CD4-positive, CD25-positive, alpha-beta regulatory T cell (primary cell): ENCODE results near the gene KIF13A. TPM values are rescaled to one million over a fixed set of nuclear protein-coding genes. Genes with fewer than 3 reads are reported as not detected.
"Not testable (repeated sequence)": the region's sequence is repeated elsewhere in the genome, so short reads cannot be mapped to it uniquely, and the experiment has no call there.

Source experiments
- ATAC-seq, 2 donors: fragments of 150-1000 bp; cut with Tn5 transposase; one replicate each; pipeline ENCODE4 v1.10.0; 2021; ENCODE audit warnings: low read depth in 2 of 2, moderate number of reproducible peaks in 2 of 2, moderate library complexity in 1 of 2
- DNase-seq, 3 donors: peaks; one replicate each; pipeline versions ENCODE4 v3.0.0 to v3.0.0-alpha.2; 2012 to 2022; ENCODE audit warnings: mixed read lengths in 1 of 3
- H3K27ac ChIP-seq: one replicate; pipeline ENCODE4 v1.7.0; 2013; ENCODE audit warnings: mild to moderate bottlenecking, low read length; ENCODE audit not compliant: insufficient read depth, poor library complexity, severe bottlenecking
- H3K27me3 ChIP-seq: one replicate; pipeline ENCODE4 v1.7.0; 2013; ENCODE audit warnings: low read length; ENCODE audit not compliant: control insufficient read depth, insufficient read depth
- H3K36me3 ChIP-seq: one replicate; pipeline ENCODE4 v1.7.0; 2013; ENCODE audit warnings: mild to moderate bottlenecking, low read length, moderate library complexity; ENCODE audit not compliant: control insufficient read depth, insufficient read depth
- H3K4me1 ChIP-seq: 2 replicates; pipeline ENCODE4 v1.7.0; 2013; ENCODE audit warnings: mild to moderate bottlenecking, low read length; ENCODE audit not compliant: insufficient read depth, control insufficient read depth, poor library complexity, severe bottlenecking
- H3K4me3 ChIP-seq: one replicate; pipeline ENCODE4 v1.7.0; 2013; ENCODE audit warnings: low read depth, mild to moderate bottlenecking, low read length, moderate library complexity
- H3K9me3 ChIP-seq, 2 experiments: 1 replicate in 1 of 2; 2 replicates in 1 of 2; pipeline ENCODE4 v1.7.0; 2013; ENCODE audit warnings: low read length in 2 of 2, mild to moderate bottlenecking in 1 of 2, moderate library complexity in 1 of 2; ENCODE audit not compliant: control insufficient read depth in 2 of 2
- H3K27ac Mint-ChIP-seq, 3 donors: one replicate each; pipeline ENCODE4 v1.8.0; 2020 to 2022; ENCODE audit warnings: mild to moderate bottlenecking in 3 of 3, mixed read lengths in 3 of 3, moderate library complexity in 2 of 3
- H3K27me3 Mint-ChIP-seq: one replicate; pipeline ENCODE4 v1.8.0; 2022; ENCODE audit warnings: mild to moderate bottlenecking, mixed read lengths
- H3K36me3 Mint-ChIP-seq: one replicate; pipeline ENCODE4 v1.8.0; 2020; ENCODE audit warnings: mixed read lengths
- H3K4me1 Mint-ChIP-seq, 4 donors: one replicate each; pipeline ENCODE4 v1.8.0; 2020 to 2022; ENCODE audit warnings: mixed read lengths in 4 of 4, mild to moderate bottlenecking in 1 of 4
- H3K4me3 Mint-ChIP-seq, 4 donors: one replicate each; pipeline ENCODE4 v1.8.0; 2020 to 2022; ENCODE audit warnings: mild to moderate bottlenecking in 4 of 4, mixed read lengths in 4 of 4, moderate library complexity in 3 of 4
- H3K9me3 Mint-ChIP-seq, 7 donors: one replicate each; pipeline ENCODE4 v1.8.0; 2020 to 2022; ENCODE audit warnings: mixed read lengths in 7 of 7, mild to moderate bottlenecking in 3 of 7, moderate library complexity in 2 of 7
- polyA plus RNA-seq, 4 donors: library from polyadenylated mRNA; unstranded; fragments of 300-500 nt; fragmentation: Illumina TruSeq; gene quantifications; one replicate each; pipeline ENCODE4 v1.2.3, GENCODE V29; 2021
- total RNA-seq: library from RNA; stranded (reverse); gene quantifications from one replicate; pipeline ENCODE4 v1.2.3, GENCODE V29; 2022

Gene KIF13A
- total and polyA plus RNA-seq, 5 donors from 2014 or later, result 0.49 TPM; not detected in 4

DNA sequence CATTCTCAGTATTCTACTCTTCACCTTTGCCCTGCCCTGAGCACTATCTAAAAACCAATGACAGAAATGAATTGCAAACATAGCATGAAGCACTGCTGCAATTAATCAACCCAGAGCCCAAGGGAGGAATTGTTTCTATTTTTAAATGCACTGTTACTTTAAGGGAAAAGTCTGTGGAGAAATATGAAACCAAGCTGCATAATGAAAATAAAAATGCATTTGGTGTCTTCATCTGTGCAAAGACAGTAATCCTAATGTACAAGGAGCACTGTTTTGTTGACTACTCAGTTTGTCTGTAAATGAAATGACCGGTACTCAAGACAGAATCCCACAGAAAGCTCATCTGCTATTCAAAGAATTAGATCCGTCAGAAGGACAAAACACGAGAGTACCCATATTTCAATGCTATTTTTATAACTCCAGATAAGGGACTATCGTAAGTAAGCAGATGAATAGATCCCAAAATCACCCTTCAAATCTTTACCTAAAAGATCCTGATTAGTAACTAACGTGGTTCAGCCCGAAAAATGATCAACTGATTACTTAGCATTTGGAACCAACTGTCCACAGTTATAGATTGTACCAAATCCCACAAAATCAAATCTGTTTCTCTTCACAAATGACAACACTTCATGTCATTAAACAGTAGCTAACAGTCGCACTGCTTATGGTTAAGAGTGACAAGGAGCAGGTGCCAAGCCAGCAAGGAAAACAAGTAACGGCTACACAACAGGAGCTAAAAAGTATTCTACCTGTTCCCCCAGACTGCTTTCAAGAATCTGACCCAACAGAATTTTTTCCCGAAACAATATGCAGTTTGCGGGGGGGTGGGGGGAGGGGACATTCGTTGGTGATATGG is 2.4 kb downstream of the KIF13A start:
- peaks cover 0 to 3% (median 0%) of the 10 kb centered on the region in 7 donors for H3K9me3 Mint-ChIP-seq
- peaks cover 5 to 16% (median 10%) of the 10 kb centered on the region in 4 donors for H3K4me1 Mint-ChIP-seq
- H3K36me3 ChIP-seq, result no peaks in the 10 kb centered on the region
- peaks cover 74% of the 10 kb centered on the region for H3K27me3 Mint-ChIP-seq
- H3K36me3 Mint-ChIP-seq, result no peaks in the 10 kb centered on the region
- H3K4me1 ChIP-seq, result peaks cover 7% of the 10 kb centered on the region
- H3K4me3 ChIP-seq, result no peak overlapping the region
- peaks cover 41% of the 10 kb centered on the region for H3K27me3 ChIP-seq
- no peak for ATAC-seq
- H3K4me3 Mint-ChIP-seq, result peak overlapping the region in 2 of 4 donors; percentile 33 to 58
- H3K9me3 ChIP-seq, result no peaks in the 10 kb centered on the region
- no peak overlapping the region for H3K27ac ChIP-seq
- H3K27ac Mint-ChIP-seq, result no peak overlapping the region
- DNase-seq, result no peak

DNA sequence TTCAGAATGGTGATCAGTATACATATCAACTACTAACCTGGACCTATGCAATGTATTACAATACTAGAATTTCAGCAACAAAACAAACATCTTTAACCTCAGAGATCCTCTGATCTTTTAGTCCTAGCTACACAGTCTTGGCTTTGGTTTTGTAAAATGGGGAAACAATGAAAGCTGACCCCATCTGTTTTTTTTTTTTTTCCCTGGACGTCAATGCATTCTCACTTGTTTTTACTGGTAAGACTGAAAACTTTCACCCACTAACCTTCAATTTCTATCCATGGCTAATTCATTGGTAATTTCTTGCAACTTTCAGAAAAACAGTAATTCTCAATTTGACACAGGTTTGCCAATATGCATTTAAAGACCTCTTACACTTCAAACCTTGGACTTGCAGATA is 3.0 kb downstream of the KIF13A start:
- H3K4me3 Mint-ChIP-seq, result no peak overlapping the region
- Histone ChIP-seq H3K27ac (no peak overlapping the region), H3K9me3 (no peaks in the 10 kb centered on the region), H3K27me3 (peaks cover 41% of the 10 kb centered on the region), H3K4me3 (no peak overlapping the region), H3K36me3 (no peaks in the 10 kb centered on the region), H3K4me1 (peaks cover 7% of the 10 kb centered on the region)
- H3K27ac Mint-ChIP-seq, result no peak overlapping the region
- peaks cover 73% of the 10 kb centered on the region for H3K27me3 Mint-ChIP-seq
- H3K4me1 Mint-ChIP-seq, result peaks cover 5 to 16% (median 10%) of the 10 kb centered on the region in 4 donors
- peaks cover 0 to 3% (median 0%) of the 10 kb centered on the region in 7 donors for H3K9me3 Mint-ChIP-seq
- ATAC-seq, result no peak
- no peaks in the 10 kb centered on the region for H3K36me3 Mint-ChIP-seq
- DNase-seq, result no peak

DNA sequence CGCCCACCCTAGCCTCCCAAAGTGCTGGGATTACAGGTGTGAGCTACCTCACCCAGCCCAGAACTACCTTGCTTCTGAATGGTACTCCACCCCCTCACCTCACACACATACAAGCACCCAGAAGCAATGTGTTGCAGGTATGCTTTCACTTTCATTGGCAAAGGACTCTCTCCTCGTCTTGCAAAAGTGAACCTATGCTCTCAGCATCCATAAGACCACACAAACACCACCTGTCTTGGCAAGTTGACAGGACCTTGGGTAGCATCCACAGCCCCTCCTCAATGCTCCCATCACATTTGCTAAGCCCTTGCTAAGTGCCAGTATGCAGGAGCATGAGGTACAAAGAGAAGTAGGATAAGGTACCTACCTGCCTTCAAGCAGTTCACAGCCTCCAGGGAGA is 3.7 kb downstream of the KIF13A start:
- Histone ChIP-seq H3K9me3 (no peaks in the 10 kb centered on the region), H3K27me3 (peaks cover 36% of the 10 kb centered on the region), H3K4me1 (peaks cover 7% of the 10 kb centered on the region), H3K4me3 (no peak overlapping the region), H3K36me3 (no peaks in the 10 kb centered on the region), H3K27ac (no peak overlapping the region)
- ATAC-seq, result no peak
- Mint-ChIP-seq H3K36me3 (no peaks in the 10 kb centered on the region), H3K9me3 (peaks cover 0 to 3% (median 0%) of the 10 kb centered on the region in 7 donors), H3K4me3 (peak overlapping the region in 1 of 4 donors; percentile 74), H3K27ac (no peak overlapping the region), H3K4me1 (peaks cover 5 to 13% (median 10%) of the 10 kb centered on the region in 4 donors), H3K27me3 (peaks cover 70% of the 10 kb centered on the region)
- no peak for DNase-seq

DNA sequence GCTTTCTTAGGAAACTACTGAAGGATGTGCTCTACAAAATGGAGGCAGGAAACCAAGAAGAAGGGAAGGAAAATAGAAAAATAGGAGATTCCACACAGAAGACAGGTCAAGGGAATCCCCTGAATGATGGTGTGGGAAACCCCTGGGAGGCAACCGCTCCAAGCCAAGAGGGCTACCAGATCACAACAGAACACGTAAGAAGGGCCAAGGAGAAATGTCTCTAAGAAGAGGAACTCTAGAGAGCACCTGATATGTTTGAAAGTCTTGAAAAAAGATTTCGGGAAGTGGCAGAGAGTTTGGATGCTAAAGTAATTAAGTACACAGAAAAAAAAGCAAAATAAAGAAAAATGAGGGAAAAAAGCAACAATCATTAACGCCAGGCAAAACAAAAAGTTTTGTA is 7.1 kb downstream of the KIF13A start:
- ATAC-seq, result no peak
- no peak for DNase-seq
- H3K27me3 Mint-ChIP-seq, result peaks cover 51% of the 10 kb centered on the region
- H3K4me3 Mint-ChIP-seq, result no peak overlapping the region
- no peaks in the 10 kb centered on the region for H3K4me1 ChIP-seq
- no peaks in the 10 kb centered on the region for H3K9me3 ChIP-seq
- no peak overlapping the region for H3K27ac Mint-ChIP-seq
- peaks cover 20% of the 10 kb centered on the region for H3K27me3 ChIP-seq
- H3K27ac ChIP-seq, result no peak overlapping the region
- no peaks in the 10 kb centered on the region for H3K36me3 Mint-ChIP-seq
- H3K4me1 Mint-ChIP-seq, result peaks cover 0 to 3% (median 1%) of the 10 kb centered on the region in 4 donors
- peaks cover 0 to 2% (median 0%) of the 10 kb centered on the region in 7 donors for H3K9me3 Mint-ChIP-seq
- no peaks in the 10 kb centered on the region for H3K36me3 ChIP-seq
- no peak overlapping the region for H3K4me3 ChIP-seq

DNA sequence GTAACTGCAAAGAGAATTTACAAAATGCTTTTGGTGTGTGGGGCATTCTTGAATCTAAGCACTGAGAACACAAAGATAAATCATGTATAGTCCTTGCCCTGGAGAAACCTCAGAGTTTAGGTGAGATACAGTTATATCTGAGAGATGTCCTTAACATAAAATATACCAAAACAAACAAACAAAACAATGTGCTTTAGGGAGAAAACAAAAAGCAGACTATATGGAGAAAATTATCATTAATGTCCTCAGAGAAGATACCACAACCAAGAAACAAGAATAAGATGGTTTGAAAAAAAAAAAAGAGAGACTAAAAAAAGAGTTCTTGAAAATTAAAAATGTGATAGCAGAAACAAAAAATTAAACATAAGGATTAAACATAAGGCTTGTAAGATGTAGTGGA is 8.0 kb downstream of the KIF13A start:
- H3K9me3 ChIP-seq, result no peaks in the 10 kb centered on the region
- H3K27ac ChIP-seq, result no peak overlapping the region
- no peak overlapping the region for H3K4me3 ChIP-seq
- Mint-ChIP-seq H3K9me3 (no peaks in the 10 kb centered on the region), H3K36me3 (no peaks in the 10 kb centered on the region), H3K27me3 (peaks cover 42% of the 10 kb centered on the region), H3K27ac (no peak overlapping the region), H3K4me1 (peaks cover 0 to 3% (median 1%) of the 10 kb centered on the region in 4 donors), H3K4me3 (no peak overlapping the region)
- no peaks in the 10 kb centered on the region for H3K36me3 ChIP-seq
- DNase-seq (no peak), ATAC-seq (no peak)
- H3K4me1 ChIP-seq, result no peaks in the 10 kb centered on the region
- peaks cover 14% of the 10 kb centered on the region for H3K27me3 ChIP-seq

DNA sequence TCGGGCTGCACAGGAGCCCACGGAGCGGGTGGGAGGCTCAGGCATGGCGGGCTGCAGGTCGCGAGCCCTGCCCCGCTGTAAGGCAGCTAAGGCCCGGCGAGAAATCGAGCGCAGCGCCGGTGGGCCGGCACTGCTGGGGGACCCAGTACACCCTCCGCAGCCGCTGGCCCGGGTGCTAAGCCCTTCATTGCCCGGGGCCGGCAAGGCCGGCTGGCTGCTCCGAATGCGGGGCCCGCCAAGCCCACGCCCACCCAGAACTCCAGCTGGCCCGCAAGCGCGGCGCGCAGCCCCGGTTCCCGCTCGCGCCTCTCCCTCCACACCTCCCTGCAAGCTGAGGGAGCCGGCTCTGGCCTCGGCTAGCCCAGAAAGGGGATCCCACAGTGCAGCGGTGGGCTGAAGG is 11.2 kb downstream of the KIF13A start:
- not testable (repeated sequence) for H3K4me3 Mint-ChIP-seq, H3K27ac ChIP-seq, H3K27ac Mint-ChIP-seq, H3K9me3 Mint-ChIP-seq, H3K27me3 ChIP-seq, H3K9me3 ChIP-seq, ATAC-seq, H3K36me3 Mint-ChIP-seq, H3K4me1 ChIP-seq, DNase-seq, H3K4me1 Mint-ChIP-seq, H3K36me3 ChIP-seq, H3K4me3 ChIP-seq
- H3K27me3 Mint-ChIP-seq, result peaks cover 28% of the 10 kb centered on the region

DNA sequence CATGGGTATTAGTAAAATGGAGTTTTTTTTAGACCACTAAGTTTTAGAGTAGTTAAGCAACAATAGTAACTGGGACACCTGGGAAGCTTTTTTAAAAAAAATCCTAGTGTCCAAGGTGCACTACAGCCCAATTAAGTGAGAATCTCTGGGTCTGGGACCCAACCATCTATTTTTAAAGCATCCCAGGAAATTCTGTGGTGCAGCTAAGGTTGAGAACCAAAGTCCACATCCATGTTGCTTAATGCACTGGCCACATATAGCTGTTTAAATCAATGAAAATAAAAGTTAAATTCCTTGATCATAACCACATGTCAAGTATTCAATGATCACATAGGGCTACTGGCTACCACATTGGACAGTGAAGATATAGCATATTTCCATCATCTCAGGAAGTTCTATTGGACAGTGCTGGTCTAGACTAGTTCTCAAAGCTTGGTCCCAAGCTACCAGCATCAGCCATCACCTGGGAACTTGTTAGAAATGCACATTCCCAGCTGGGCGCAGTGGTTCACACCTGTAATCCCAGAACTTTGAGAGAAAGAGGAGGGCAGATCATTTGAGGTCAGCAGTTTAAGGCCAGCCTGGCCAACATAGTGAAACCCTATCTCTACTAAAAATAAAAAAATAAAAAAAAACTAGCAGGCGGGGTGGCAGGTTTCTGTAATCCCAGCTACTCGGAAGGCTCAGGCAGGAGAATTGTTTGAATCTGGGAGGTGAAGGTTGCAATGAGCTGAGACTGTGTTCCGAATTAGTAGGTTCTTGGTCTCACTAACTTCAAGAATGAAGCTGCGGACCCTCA is 12.7 kb downstream of the KIF13A start:
- DNase-seq (no peak), ATAC-seq (no peak)
- Histone ChIP-seq H3K27me3 (peaks cover 2% of the 10 kb centered on the region), H3K27ac (no peak overlapping the region), H3K4me1 (no peaks in the 10 kb centered on the region), H3K4me3 (no peak overlapping the region), H3K9me3 (no peaks in the 10 kb centered on the region), H3K36me3 (no peaks in the 10 kb centered on the region)
- H3K4me3 Mint-ChIP-seq, result no peak overlapping the region
- no peaks in the 10 kb centered on the region for H3K36me3 Mint-ChIP-seq
- H3K9me3 Mint-ChIP-seq, result no peaks in the 10 kb centered on the region
- H3K27ac Mint-ChIP-seq, result no peak overlapping the region
- H3K4me1 Mint-ChIP-seq, result no peaks in the 10 kb centered on the region
- peaks cover 23% of the 10 kb centered on the region for H3K27me3 Mint-ChIP-seq
